ENCODE data around the gene DCTN1.
A peak's percentile ranks its signal among the peaks of the same experiment; 100 is the strongest.

Gene DCTN1

DNA sequence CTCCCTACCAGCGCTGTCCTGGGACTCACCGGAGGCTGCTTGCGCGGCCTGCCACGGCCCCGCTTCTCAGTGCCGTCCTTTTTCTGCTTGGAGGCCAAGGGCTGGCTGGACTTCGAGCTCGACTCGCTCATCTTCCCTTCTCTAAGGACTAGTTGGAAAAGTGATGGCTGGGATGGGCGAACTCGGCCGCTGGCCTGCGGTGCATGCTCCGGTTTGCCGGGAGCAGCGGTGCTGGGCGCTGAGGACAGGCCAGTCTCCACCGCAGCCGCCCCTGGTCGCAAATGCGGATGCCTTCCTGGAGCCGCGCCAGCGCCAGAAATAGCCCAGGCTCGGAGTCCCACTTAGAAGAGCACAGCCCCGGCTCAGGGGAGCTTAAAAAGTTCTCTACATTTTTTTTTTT lies 38.2 kb upstream of the DCTN1 start:
- Histone ChIP-seq H3K4me3 (peak overlapping the region; percentile 42), H3K27ac (peak overlapping the region; percentile 36 to 69)
- no peak for DNase-seq (ENCODE audit: low spot score)
- TF ChIP-seq CTCF (IDR thresholded peaks at IDR 0.05) = no peak

- TF ChIP-seq CTCF (IDR thresholded peaks at IDR 0.05) = no peak
- DNase-seq (ENCODE audit: low spot score) = no peak
- H3K4me3 ChIP-seq = no peak overlapping the region
- H3K27ac ChIP-seq = no peak overlapping the region
These were observed 37.7 kb upstream of the DCTN1 start for GRCh38 chr2:74417763-74418162.

DNA sequence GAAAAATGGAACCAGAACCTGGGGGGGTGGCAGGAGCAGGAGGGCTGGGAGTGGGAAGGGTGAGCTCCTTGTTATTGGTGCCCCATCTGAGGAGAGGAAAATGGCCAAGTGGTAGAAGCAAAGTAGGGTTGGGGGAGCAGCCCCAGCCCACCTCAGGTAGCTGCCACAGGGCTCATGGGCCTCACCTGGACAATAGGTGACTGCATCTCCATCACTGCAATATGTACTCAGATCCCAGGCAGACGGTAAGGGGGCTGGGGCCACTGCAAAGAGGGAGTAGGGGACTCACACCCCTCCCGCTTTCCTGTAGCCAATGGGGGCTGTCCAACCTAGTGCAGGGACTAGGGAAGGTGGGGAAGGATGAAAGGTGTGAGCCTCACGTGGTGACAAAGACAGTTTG lies 37.1 kb upstream of the DCTN1 start:
- TF ChIP-seq CTCF (IDR thresholded peaks at IDR 0.05) = no peak
- DNase-seq (ENCODE audit: low spot score) = no peak
- no peak overlapping the region for H3K4me3 ChIP-seq
- H3K27ac ChIP-seq = no peak overlapping the region

DNA sequence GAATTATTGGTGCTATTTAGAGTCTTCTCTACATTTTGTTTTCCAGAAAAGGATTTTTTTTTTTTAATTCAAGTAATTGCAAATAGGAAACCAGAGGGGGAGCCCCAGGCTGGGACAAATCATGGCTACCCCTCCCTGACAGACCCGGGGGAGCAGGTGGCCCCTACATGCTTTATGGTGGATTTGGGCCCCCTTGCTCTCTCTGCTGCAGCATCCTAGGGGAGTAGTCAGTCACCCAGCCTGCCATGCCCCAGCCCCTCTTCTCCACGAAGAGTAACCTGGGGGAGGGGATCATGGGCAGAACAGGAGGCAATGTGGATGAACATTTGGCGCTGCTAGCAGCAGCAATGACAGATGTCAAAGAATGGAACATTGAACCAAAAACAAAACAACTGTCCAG lies 36.7 kb upstream of the DCTN1 start:
- no peak for TF ChIP-seq CTCF (IDR thresholded peaks at IDR 0.05)
- DNase-seq (ENCODE audit: low spot score) = no peak
- no peak overlapping the region for H3K4me3 ChIP-seq
- H3K27ac ChIP-seq = no peak overlapping the region

DNA sequence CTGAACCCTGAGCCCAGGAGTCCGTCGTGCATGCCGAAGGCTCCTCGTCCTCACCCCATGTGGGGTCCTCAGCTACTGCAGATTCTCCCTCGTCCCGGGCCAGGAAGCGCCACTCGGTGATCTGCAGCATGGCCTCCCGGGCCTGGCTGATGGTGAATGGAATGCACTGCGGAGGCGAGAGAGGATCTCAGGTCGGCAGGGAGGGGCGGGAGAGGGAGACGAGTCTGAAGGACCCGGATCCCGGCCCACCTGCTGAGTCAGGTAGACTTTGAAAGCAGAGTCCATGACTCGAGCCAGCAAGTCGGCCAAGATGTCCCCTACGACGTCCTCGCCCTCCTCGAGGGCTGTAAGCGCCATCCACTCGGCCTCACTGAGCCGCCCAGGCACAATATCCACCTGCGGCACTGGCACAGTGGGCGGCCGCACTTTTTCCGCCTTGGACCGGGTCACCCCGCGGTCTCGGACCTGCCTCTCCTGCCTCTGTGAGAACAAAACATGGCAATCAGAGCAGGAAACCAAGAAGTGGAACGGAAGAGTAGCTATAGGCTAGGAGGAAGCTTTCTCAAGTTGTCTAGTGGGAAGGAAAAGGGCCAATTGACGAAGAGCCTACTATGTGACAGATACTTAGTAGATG lies 35.8 kb upstream of the DCTN1 start:
- Histone ChIP-seq H3K4me3 (peak overlapping the region; percentile 76), H3K27ac (peak overlapping the region in 1 of 2 donors; percentile 73)
- no peak for TF ChIP-seq CTCF (IDR thresholded peaks at IDR 0.05)
- DNase-seq (ENCODE audit: low spot score) = no peak

DNA sequence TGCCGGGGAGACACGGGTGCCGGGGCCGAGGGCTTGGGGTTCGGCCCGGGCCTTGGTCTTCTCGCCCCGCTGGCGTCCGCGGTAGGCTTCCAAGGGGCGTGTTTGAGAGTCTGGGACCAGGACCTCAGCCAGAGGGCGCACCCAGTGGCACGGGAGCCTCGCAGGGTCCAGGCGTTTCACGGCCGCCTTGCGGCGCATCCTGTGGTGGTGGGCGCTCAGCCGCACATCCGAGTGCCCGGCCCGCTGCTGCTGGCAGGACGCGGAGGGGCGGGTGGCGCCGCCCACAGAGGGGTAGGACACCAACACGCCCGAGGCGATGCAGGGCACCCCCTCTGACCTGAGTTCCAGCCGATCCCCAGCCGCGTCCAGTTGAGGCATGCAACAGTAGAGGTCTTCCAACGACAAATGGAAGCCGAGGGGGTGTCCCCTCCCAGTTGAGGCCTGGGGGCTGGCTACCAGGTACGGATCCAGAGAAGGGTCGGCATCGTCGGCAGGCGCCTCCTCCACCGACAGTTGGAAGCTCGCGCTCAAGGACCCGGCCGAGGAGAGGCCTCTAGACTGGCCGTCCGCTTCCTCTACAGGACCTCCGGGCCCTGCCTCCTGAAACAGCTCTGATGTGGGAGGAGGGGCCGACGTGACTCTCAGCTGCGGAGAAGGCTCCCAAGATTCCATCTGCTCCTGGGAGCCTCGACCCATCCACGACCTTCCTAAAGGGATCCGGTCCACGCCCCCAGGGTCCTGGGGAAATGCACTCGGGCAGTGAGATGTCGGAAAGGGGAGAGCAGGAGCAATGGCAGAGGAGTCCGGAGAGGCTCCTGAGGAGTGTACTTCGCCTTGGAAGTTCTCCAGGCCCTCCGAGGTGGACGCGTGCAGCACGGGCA lies 35.0 kb upstream of the DCTN1 start:
- peak overlapping the region; percentile 47 to 73 for H3K27ac ChIP-seq

More for the DNA sequence above, 35.0 kb upstream of the DCTN1 start:
- no peak for TF ChIP-seq CTCF (IDR thresholded peaks at IDR 0.05)
- no peak for DNase-seq (ENCODE audit: low spot score)
- H3K4me3 ChIP-seq = peak overlapping the region; percentile 76
